Stimulated activated CD4-positive, alpha-beta T cell treated with anti-CD3 and anti-CD28 coated beads, Interleukin-15, amount 100 ng/mL, for 48 hours (primary cell): ENCODE measurements around the gene ATXN1.

Source experiments
- DNase-seq, 2 donors: peaks; one replicate each; pipeline ENCODE4 v3.0.0-alpha.2; 2020; ENCODE audit warnings: low read depth in 2 of 2

ATXN1 gene

GRCh38 chr6:16336911-16337294 lies 424.4 kb downstream of the ATXN1 start:
- no peak for DNase-seq

GRCh38 chr6:16336056-16336818 lies 425.0 kb downstream of the ATXN1 start:
- DNase-seq, result no peak

- DNase-seq, result no peak
Observed at GRCh38 chr6:16335176-16335575, 426.1 kb downstream of the ATXN1 start.

- no peak for DNase-seq
Observed at GRCh38 chr6:16334671-16335070, 426.6 kb downstream of the ATXN1 start.

- no peak for DNase-seq
Observed at GRCh38 chr6:16333580-16333979, 427.7 kb downstream of the ATXN1 start.

GRCh38 chr6:16332175-16332542 lies 429.1 kb downstream of the ATXN1 start:
- DNase-seq, result peak; percentile 69 to 75

- DNase-seq, result peak; percentile 40 to 44
Observed at GRCh38 chr6:16331384-16332174, 429.7 kb downstream of the ATXN1 start.

GRCh38 chr6:16329233-16329632 lies 432.0 kb downstream of the ATXN1 start:
- no peak for DNase-seq

- DNase-seq, result no peak
Observed at GRCh38 chr6:16327777-16328325, 433.4 kb downstream of the ATXN1 start.

DNA sequence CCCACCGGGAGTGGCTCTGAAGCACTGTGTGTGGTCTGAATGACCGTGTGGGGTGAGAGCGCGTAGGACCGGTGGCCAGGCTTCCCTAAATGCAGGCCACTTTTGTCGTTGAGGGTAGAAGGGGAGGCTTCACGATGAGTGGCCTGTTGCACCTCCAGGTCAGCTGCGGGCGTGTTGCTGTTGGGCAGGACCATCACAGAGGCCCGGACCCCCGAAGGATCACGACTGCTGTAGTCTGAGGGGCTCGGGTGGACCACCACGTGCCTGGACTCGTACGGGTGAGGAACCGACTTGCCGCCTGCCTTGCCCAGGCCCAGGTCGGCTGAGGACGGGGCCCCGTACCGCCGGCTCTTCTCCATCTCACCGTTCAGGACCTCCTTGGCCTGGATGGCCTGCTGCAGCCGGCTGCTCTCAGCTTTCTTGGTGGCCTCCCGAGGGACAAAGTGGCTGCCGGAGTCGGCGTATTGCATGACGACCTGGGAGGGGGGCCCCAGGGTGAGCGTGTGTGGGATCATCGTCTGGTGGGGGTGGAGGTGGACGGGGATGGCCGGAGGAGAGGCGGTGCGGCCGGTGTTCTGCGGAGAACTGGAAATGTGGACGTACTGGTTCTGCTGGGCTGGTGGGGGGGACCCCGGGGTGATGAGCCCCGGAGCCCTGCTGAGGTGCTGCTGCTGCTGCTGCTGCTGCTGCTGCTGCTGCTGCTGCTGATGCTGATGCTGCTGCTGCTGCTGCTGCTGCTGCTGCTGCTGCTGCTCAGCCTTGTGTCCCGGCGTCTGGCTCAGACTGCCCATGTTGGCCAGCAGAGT lies 434.1 kb downstream of the ATXN1 start:
- no peak for DNase-seq

- DNase-seq, result no peak
Observed at GRCh38 chr6:16326531-16326930, 434.7 kb downstream of the ATXN1 start.

GRCh38 chr6:16324606-16325225 lies 436.5 kb downstream of the ATXN1 start:
- no peak for DNase-seq

DNA sequence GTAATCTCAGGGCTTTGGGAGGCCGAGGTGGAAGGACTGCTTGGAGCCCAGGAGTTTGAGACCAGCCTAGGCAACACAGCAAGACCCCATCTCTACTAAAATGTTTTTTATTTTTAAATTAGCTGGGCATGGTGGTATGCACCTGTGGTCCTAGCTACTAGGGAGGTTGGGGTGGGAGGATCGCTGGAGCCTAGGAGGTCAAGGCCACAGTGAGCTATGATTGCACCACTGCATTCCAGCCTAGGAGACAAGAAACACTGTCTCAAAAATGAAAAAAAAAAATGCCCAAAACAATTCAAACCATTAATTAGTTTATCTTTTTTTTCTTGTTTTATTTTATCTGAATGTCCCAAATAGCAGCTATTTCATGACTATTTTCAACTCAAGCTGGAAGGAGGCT lies 437.1 kb downstream of the ATXN1 start:
- DNase-seq, result no peak

GRCh38 chr6:16322666-16323312 lies 438.5 kb downstream of the ATXN1 start:
- DNase-seq, result peak; percentile 72 to 74

DNA sequence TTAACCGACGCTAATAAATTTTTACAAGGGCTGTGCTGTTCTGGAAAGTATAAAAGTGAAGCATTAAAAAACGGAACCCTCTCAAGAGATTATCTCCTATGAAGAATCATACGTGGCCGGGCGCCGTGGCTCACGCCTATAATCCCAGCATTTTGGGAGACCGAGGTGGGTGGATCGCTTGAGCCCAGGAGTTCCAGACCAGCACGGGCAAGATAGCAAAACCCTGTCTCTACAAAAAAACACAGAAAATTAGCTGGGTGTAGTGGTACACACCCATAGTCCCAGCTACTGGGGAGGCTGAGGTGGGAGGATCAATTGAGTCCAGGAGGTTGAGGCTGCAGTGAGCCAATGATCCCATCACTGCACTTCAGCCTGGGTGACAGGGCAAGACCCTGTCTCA lies 439.4 kb downstream of the ATXN1 start:
- DNase-seq, result no peak

DNA sequence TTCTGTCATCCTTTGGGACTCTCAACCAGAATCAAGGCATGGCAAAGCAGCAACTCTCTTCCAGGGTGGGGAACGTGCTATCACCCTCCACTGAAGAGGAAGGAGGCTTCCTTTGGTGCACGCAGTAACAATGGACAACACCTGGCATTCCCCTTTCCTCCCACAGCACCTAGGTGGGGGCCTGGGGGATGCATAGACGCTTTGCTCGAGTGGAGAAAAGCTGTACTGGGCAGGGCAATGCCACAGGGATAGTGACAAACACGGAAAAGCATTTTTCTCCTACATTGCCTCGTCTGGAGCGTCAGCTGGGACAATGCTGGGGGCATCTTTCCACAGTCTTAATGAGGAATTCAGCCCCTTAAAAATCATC lies 439.9 kb downstream of the ATXN1 start:
- DNase-seq, result no peak

- DNase-seq, result no peak
Observed at GRCh38 chr6:16320533-16321340, 440.5 kb downstream of the ATXN1 start.

DNA sequence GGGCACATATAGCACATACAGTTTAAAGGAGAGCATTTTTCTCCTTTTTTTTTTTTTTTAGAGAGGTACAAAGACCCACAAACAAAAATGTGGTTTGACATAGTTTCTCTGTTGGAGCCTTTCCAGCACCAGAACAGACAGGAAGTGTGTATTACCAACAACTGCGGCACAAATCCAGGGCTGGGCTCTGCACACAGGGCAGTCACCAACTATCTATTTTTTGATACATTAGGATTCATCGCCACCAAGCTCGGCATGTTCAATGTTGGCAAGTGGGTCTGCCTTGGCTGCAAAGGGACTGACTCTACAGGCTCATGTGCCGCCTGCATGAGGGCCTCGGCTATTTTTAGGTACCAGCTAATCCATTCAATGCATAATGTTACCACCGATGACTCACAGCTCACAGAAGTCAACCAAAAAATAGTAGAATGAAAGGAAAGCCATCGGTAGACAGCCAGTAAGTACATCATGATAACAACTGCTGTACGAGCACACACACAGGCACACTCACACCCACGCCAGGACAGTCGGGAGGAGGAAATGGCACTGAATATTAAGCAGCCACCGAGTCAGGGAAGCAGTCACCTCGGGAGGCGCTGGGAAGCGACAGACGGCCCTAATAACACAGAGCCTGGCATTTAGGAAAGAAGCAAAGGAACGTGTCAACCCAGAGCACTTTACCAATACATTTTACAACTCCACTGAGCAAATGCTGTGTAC lies 441.3 kb downstream of the ATXN1 start:
- peak; percentile 34 to 45 for DNase-seq

GRCh38 chr6:16318953-16319720 lies 442.1 kb downstream of the ATXN1 start:
- no peak for DNase-seq
